K562 (cell line): ENCODE results near the gene RGS7BP. TPM values are rescaled to one million over a fixed set of nuclear protein-coding genes. Genes with fewer than 3 reads are reported as not detected.

Experiments
- ATAC-seq: fragments of 200-7000 bp; cut with Tn5 transposase; 3 replicates; pipeline ENCODE4 v1.9.1; 2020; ENCODE audit warnings: moderate library complexity
- BruUV-seq: library from RNA; stranded (reverse); fragments of 400-500 nt; replicated peaks from 2 replicates; lab custom pipeline; 2021; lab: Mats Ljungman, UMichigan
- CTCF ChIA-PET: fragments of 300-600 bp; formaldehyde crosslinking; extraction: SDS; loops from one replicate; lab custom pipeline; 2021; ENCODE audit warnings: low intra/inter-chr PET ratio; lab: Yijun Ruan, JAX
- POLR2A ChIA-PET: fragments of 300-600, 350-650 bp; sonication (Branson Sonifier 250); formaldehyde crosslinking; extraction: SDS; loops from one replicate; lab custom pipeline; 2021; ENCODE audit warnings: antibody characterized with exemption, inconsistent platforms; lab: Yijun Ruan, JAX
- DNase-seq, 4 experiments: peaks; one replicate each; pipeline versions ENCODE4 v3.0.0 to v3.0.0-alpha.2; 2011 to 2018; ENCODE audit warnings: low spot score in 3 of 4, mixed read lengths in 3 of 4; ENCODE audit errors: extremely low read depth in 1 of 4
- FAIRE-seq: peaks from 2 replicates; lab custom pipeline; 2011; peaks lifted over from hg19 to GRCh38; lab: Jason Lieb, UNC
- H2AFZ ChIP-seq: 2 replicates; pipeline ENCODE4 v1.6.0; 2011; ENCODE audit warnings: low read depth, low read length, control low read depth, inconsistent platforms
- H3K27ac ChIP-seq: fragments of 200-600 bp; 3 replicates; pipeline ENCODE4 v1.8.0; 2011; ENCODE audit warnings: low read depth, mild to moderate bottlenecking, control low read depth, inconsistent platforms, low read length, moderate library complexity, mixed read lengths; ENCODE audit errors: extremely low read depth
- H3K27me3 ChIP-seq, 2 experiments: fragments of 300-600 bp in 1 of 2; 2 replicates in 1 of 2; 3 replicates in 1 of 2; pipeline versions ENCODE4 v1.6.0 to v1.8.0; 2011; ENCODE audit warnings: inconsistent platforms in 2 of 2, low read length in 2 of 2, mild to moderate bottlenecking in 1 of 2, mixed read lengths in 1 of 2, moderate library complexity in 1 of 2; ENCODE audit not compliant: control insufficient read depth in 2 of 2, insufficient read depth in 2 of 2
- H3K36me3 ChIP-seq: fragments of 300-600 bp; 3 replicates; pipeline ENCODE4 v1.8.0; 2011; ENCODE audit warnings: mild to moderate bottlenecking, low read length, inconsistent platforms; ENCODE audit not compliant: control insufficient read depth, insufficient read depth
- H3K4me1 ChIP-seq, 2 experiments: fragments of 200-600 bp in 1 of 2; replicated peaks in 1 of 2; 2 replicates in 1 of 2; 3 replicates in 1 of 2; pipeline versions ENCODE4 v1.5.1 to v1.8.0; 2011; ENCODE audit warnings: inconsistent platforms in 2 of 2, low read length in 2 of 2, mild to moderate bottlenecking in 1 of 2, mixed read lengths in 1 of 2, moderate library complexity in 1 of 2; ENCODE audit not compliant: control insufficient read depth in 2 of 2, insufficient read depth in 2 of 2
- H3K4me2 ChIP-seq: 2 replicates; pipeline ENCODE4 v1.6.1; 2011; ENCODE audit warnings: low read length, control low read depth, inconsistent platforms, mixed read lengths; ENCODE audit not compliant: insufficient read depth
- H3K4me3 ChIP-seq: fragments of 200-600 bp; sonication (generic), shearing (Covaris generic); 2 replicates; pipeline ENCODE4 v1.5.1; 2016; ENCODE audit warnings: control low read depth, inconsistent platforms
- H3K79me2 ChIP-seq: fragments of 200-600 bp; 3 replicates; pipeline ENCODE4 v1.8.0; 2011; ENCODE audit warnings: low read length, inconsistent platforms; ENCODE audit not compliant: control insufficient read depth, insufficient read depth
- H3K9ac ChIP-seq, 2 experiments: 2 replicates each; pipeline versions ENCODE4 v1.6.0 to v1.6.1; 2011; ENCODE audit warnings: low read depth in 2 of 2, low read length in 2 of 2, control low read depth in 1 of 2, inconsistent platforms in 1 of 2, mild to moderate bottlenecking in 1 of 2, mixed read lengths in 1 of 2; ENCODE audit not compliant: insufficient read depth in 1 of 2
- H3K9me1 ChIP-seq: one replicate; pipeline ENCODE4 v1.6.0; 2011; ENCODE audit warnings: inconsistent platforms, mild to moderate bottlenecking, low read length, moderate library complexity; ENCODE audit not compliant: control insufficient read depth, insufficient read depth
- H3K9me3 ChIP-seq: replicated peaks from 2 replicates; pipeline ENCODE4 v1.5.1; 2011; ENCODE audit warnings: low read depth, low read length, inconsistent platforms; ENCODE audit not compliant: control insufficient read depth, insufficient read depth
- H4K20me1 ChIP-seq: replicated peaks from 2 replicates; pipeline ENCODE4 v1.6.1; 2011; ENCODE audit warnings: low read length, inconsistent platforms, mixed read lengths; ENCODE audit not compliant: control insufficient read depth, insufficient read depth
- CBFA2T3 ChIP-seq: fragments of 450-650 bp; IDR thresholded peaks from 2 replicates; pipeline ENCODE4 v1.6.1; 2017
- HDAC3 ChIP-seq: fragments of 450-650 bp; IDR thresholded peaks from 2 replicates; pipeline ENCODE4 v1.6.1; 2018; ENCODE audit warnings: borderline replicate concordance, mild to moderate bottlenecking, moderate library complexity; ENCODE audit not compliant: partially characterized antibody
- IRF2 ChIP-seq: sonication (generic); formaldehyde crosslinking; IDR thresholded peaks from 2 replicates; pipeline ENCODE4 v1.8.1; 2022; ENCODE audit warnings: mild to moderate bottlenecking, missing genetic modification reagents
- NFE2L1 ChIP-seq: fragments of 450-650 bp; IDR thresholded peaks from 2 replicates; pipeline ENCODE4 v1.6.1; 2016; ENCODE audit warnings: missing genetic modification characterization, low read depth, mild to moderate bottlenecking, missing compliant biosample characterization, moderate library complexity, borderline replicate concordance
- PHF8 ChIP-seq: fragments of 200-600 bp; sonication (generic); IDR thresholded peaks from 2 replicates; pipeline ENCODE4 v1.6.1; 2012; ENCODE audit warnings: mixed run types, mild to moderate bottlenecking, inconsistent platforms, low read length, moderate library complexity, borderline replicate concordance
- PML ChIP-seq: IDR thresholded peaks from 2 replicates; pipeline ENCODE4 v1.6.1; 2012; ENCODE audit warnings: low read length, inconsistent platforms
- SNIP1 ChIP-seq: fragments of 450-650 bp; IDR thresholded peaks from 2 replicates; pipeline ENCODE4 v1.7.1; 2017; ENCODE audit warnings: low read depth, mild to moderate bottlenecking
- STAT5B ChIP-seq: fragments of 250-450 bp; sonication (Bioruptor Pico); IDR thresholded peaks from 2 replicates; pipeline ENCODE4 v1.8.0; 2021; ENCODE audit warnings: mild to moderate bottlenecking, inconsistent platforms
- TSC22D4 ChIP-seq: fragments of 450-650 bp; IDR thresholded peaks from 2 replicates; pipeline ENCODE4 v1.6.1; 2016; ENCODE audit warnings: missing genetic modification characterization, missing biosample characterization, control low read depth
- ZNF133 ChIP-seq: fragments of 250-450 bp; sonication (Bioruptor Pico); IDR thresholded peaks from 2 replicates; pipeline ENCODE4 v1.4.0; 2020; ENCODE audit warnings: mild to moderate bottlenecking
- ZNF347 ChIP-seq: fragments of 450-650 bp; formaldehyde crosslinking; IDR thresholded peaks from 2 replicates; pipeline ENCODE4 v1.4.0; 2020; ENCODE audit warnings: low read depth, mild to moderate bottlenecking, moderate library complexity
- WGBS: fragments of 100-300 bp; shearing (Covaris generic); methylation state at CpG from one replicate; pipeline ENCODE4 v1.1.6; 2016; ENCODE audit warnings: low coverage, mixed read lengths; ENCODE audit not compliant: insufficient coverage; ENCODE audit errors: missing lambda C conversion rate; 5-methylcytosine and 5-hydroxymethylcytosine counted together
- in situ Hi-C: fragments of 300-500 bp; cut with MboI; formaldehyde crosslinking; loops from 4 replicates; pipeline ENCODE4 v1.15.0; 2018; ENCODE audit warnings: inconsistent platforms, mixed read lengths
- intact Hi-C: fragments of 100-400 bp; cut with micrococcal nuclease; formaldehyde crosslinking; loops from 2 replicates; pipeline ENCODE4 v1.14.2; 2022
- polyA plus RNA-seq, 8 experiments: library from polyadenylated mRNA; depleted of rRNA in 4 of 8; stranded (reverse) in 5 of 8; unstranded in 3 of 8; fragments of >200 nt; fragmentation: Nextera tagmentation in 2 of 8; fragmentation: Illumina TruSeq in 1 of 8; extraction: Ambion mirVana in 2 of 8; extraction: Trizol in 1 of 8; gene quantifications; 2 replicates each; pipeline versions ENCODE4 v1.2.1 to v1.2.3, GENCODE V29; 2011 to 2014; ENCODE audit warnings: inconsistent platforms in 1 of 8, missing spikeins in 1 of 8
- total RNA-seq, 7 experiments: library from RNA; depleted of rRNA in 6 of 7; stranded (reverse); fragments of >200 nt in 6 of 7; fragmentation: Illumina TruSeq in 2 of 7; extraction: Trizol in 2 of 7; gene quantifications; 2 replicates each; pipeline versions ENCODE4 v1.2.1 to v1.2.3, GENCODE V29; 2011 to 2021; ENCODE audit warnings: low replicate concordance in 1 of 7
- TF ChIP-seq, protein P1 (sequence below): fragments of 250-450 bp; sonication (Bioruptor Pico); IDR thresholded peaks from 2 replicates; pipeline ENCODE4 v1.6.1; 2021; ENCODE audit warnings: mild to moderate bottlenecking
- TF ChIP-seq, protein P2 (sequence below): sonication (generic); formaldehyde crosslinking; IDR thresholded peaks from 2 replicates; pipeline ENCODE4 v1.8.1; 2023; ENCODE audit warnings: mild to moderate bottlenecking, missing genetic modification reagents

The RGS7BP gene
- total and polyA plus RNA-seq, 9 of the 15 experiments (the other 6 are each of a cell fraction or from before 2014, with no cell fraction given), result not detected

DNA sequence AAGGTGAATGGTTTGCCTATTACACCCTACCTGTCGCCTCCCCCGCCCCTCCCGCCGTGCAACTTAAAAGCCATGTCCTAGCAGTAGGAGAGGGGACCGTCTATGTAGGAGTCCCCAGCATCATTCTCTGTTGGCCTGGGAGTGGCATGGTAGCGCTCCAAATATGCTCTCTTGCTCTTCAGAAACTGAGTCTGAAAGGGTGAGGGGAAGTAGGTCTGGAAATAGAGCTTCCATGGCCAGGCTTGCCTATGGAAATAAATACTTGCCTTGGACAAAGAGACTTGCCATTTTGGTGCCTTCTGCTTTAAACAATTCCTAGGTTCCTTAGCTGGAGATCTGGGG, 1.4 kb downstream of the RGS7BP start:
- 0% methylated on average over 5 of the region's 6 CpGs for WGBS
- Histone ChIP-seq H2AFZ (no peak overlapping the region), H3K36me3 (no peaks in the 10 kb centered on the region), H3K79me2 (no peaks in the 10 kb centered on the region), H3K27me3 (peaks cover 6 to 21% of the 10 kb centered on the region in 2 experiments; a peak in 3 of 5 replicates), H3K27ac (no peak overlapping the region), H3K9me3 (no peaks in the 10 kb centered on the region), H3K4me2 (no peak overlapping the region), H3K9me1 (no peaks in the 10 kb centered on the region), H4K20me1 (no peaks in the 10 kb centered on the region), H3K4me3 (no peak overlapping the region), H3K4me1 (peaks cover 0 to 8% of the 10 kb centered on the region in 2 experiments; a peak in 1 of 5 replicates)
- no TSS peak for BruUV-seq
- FAIRE-seq (no peak), ATAC-seq (no peak)
- in situ Hi-C loops, result no loop called here
- POLR2A ChIA-PET, result no interaction called here
- TF ChIP-seq PHF8, result no peak
- TF ChIP-seq IRF2, result no peak
- TF ChIP-seq, protein P1, sequence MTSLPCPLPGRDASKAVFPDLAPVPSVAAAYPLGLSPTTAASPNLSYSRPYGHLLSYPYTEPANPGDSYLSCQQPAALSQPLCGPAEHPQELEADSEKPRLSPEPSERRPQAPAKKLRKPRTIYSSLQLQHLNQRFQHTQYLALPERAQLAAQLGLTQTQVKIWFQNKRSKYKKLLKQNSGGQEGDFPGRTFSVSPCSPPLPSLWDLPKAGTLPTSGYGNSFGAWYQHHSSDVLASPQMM (CRISPR knock-in tag), result no peak
- no peak for TF ChIP-seq HDAC3
- no peak for TF ChIP-seq PML
- TF ChIP-seq STAT5B (CRISPR knock-in tag), result no peak
- no peak for TF ChIP-seq ZNF133 (CRISPR knock-in tag)
- TF ChIP-seq ZNF347 (CRISPR knock-in tag), result no peak
- TF ChIP-seq, protein P2, sequence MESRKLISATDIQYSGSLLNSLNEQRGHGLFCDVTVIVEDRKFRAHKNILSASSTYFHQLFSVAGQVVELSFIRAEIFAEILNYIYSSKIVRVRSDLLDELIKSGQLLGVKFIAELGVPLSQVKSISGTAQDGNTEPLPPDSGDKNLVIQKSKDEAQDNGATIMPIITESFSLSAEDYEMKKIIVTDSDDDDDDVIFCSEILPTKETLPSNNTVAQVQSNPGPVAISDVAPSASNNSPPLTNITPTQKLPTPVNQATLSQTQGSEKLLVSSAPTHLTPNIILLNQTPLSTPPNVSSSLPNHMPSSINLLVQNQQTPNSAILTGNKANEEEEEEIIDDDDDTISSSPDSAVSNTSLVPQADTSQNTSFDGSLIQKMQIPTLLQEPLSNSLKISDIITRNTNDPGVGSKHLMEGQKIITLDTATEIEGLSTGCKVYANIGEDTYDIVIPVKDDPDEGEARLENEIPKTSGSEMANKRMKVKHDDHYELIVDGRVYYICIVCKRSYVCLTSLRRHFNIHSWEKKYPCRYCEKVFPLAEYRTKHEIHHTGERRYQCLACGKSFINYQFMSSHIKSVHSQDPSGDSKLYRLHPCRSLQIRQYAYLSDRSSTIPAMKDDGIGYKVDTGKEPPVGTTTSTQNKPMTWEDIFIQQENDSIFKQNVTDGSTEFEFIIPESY (CRISPR knock-in tag), result no peak
- TF ChIP-seq SNIP1, result no peak
- TF ChIP-seq CBFA2T3, result no peak
- no peak for TF ChIP-seq NFE2L1 (tag)
- no peak for TF ChIP-seq TSC22D4 (tag)
- TF ChIP-seq, all 486 proteins: peak for 0
- intact Hi-C loops, result no loop called here
- H3K9ac ChIP-seq, result no peak overlapping the region
- DNase-seq, result no peak
- CTCF ChIA-PET, result no interaction called here
